ENCODE measurements around the gene PROCR. TPM values are rescaled to one million over a fixed set of nuclear protein-coding genes. Genes with fewer than 3 reads are reported as not detected.
"Not testable (repeated sequence)": the region's sequence is repeated elsewhere in the genome, so short reads cannot be mapped to it uniquely, and the experiment has no call there.

Gene PROCR
- total RNA-seq, 1 donor from 2014 or later, result 169 TPM

- peak in 1 of 2 donors; percentile 83 for DNase-seq (ENCODE audit: low read depth in 2 of 2)
These were observed 6.4 kb upstream of the PROCR start for GRCh38 chr20:35165221-35166185.

DNA sequence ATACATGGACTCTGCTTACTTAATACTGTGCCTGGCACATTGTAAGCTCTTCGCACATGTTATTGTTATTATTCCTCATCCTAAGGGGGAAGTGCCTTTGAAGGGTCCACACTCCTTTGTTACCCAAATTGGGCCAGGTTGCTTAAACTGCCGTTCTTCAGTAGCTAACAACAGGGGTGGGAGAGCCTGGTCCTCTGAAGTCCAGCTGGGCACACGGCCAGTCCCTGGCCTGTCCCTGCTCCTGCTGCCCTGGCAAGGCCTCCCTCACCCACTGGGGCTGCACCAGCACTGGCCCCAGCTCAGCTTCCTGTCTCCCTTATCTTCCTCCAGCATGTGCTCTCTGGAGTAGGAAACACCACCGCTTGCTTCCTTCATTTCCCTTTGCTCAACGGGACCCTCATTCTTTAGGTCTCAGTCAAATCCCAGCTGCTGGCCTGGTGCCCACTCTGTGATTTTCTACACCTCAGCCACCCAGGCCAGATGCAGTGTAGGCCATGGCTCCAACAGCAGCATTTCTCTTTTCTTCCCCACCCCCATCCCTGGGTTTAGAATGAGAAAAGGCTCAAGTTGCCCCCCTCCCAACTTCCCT is 5.5 kb upstream of the PROCR start:
- peak; percentile 91 to 96 for DNase-seq (ENCODE audit: low read depth in 2 of 2)

- DNase-seq (ENCODE audit: low read depth in 2 of 2), result no peak
These were observed 4.1 kb upstream of the PROCR start for GRCh38 chr20:35167787-35168186.

- DNase-seq (ENCODE audit: low read depth in 2 of 2), result not testable (repeated sequence)
These were observed 3.0 kb upstream of the PROCR start for GRCh38 chr20:35168701-35169409.

DNA sequence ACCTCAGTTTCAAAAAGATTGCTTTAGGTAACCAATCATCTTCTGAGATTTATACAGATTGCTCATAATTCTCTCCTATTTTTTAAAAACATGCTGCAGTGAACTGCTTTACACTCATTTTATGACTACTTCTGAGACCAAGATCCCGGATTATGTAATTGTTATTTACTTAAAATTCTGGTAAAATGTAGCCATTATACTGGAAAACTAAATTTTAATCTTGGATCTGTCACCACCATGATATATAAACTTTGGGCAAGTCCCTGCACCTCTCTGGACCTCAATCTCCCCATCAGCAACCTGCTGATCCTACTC is 477 bp upstream of the PROCR start:
- no peak for DNase-seq (ENCODE audit: low read depth in 2 of 2)

- DNase-seq (ENCODE audit: low read depth in 2 of 2), result no peak
These were observed 548 bp downstream of the PROCR start for GRCh38 chr20:35172434-35172806.

- DNase-seq (ENCODE audit: low read depth in 2 of 2), result peak in 1 of 2 donors; percentile 34
These were observed 1.8 kb downstream of the PROCR start for GRCh38 chr20:35173576-35174192.

GRCh38 chr20:35174458-35175216 is 2.8 kb downstream of the PROCR start:
- peak; percentile 47 to 67 for DNase-seq (ENCODE audit: low read depth in 2 of 2)

- no peak for DNase-seq (ENCODE audit: low read depth in 2 of 2)
These were observed 4.3 kb downstream of the PROCR start for GRCh38 chr20:35176132-35176531.

- DNase-seq (ENCODE audit: low read depth in 2 of 2), result no peak
These were observed 7.7 kb downstream of the PROCR start for GRCh38 chr20:35179292-35180212.

GRCh38 chr20:35180266-35180665 is 8.4 kb downstream of the PROCR start:
- DNase-seq (ENCODE audit: low read depth in 2 of 2), result no peak

DNA sequence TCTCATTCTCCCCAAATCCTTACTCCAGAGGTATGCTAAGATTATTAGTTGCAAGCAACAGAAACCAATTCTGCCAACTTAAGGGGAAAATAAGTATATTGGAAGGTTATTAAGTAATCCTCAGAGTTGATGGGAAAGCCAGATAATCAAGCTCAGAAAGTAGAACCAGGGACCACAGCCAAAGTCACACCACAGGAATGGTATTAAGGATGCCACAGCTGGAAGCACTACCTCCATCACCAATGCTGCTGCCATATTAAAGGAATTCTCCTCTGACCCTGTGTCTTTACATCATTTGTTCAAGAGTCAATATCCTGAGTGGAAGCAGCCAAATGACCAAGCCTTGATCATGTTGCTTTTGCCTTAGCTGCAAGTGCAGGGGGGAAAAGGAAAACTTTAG is 9.9 kb downstream of the PROCR start:
- DNase-seq (ENCODE audit: low read depth in 2 of 2), result no peak

- not testable (repeated sequence) for DNase-seq (ENCODE audit: low read depth in 2 of 2)
These were observed 14.9 kb downstream of the PROCR start for GRCh38 chr20:35186691-35187289.

- DNase-seq (ENCODE audit: low read depth in 2 of 2), result no peak
These were observed 15.8 kb downstream of the PROCR start for GRCh38 chr20:35187584-35188190.

DNA sequence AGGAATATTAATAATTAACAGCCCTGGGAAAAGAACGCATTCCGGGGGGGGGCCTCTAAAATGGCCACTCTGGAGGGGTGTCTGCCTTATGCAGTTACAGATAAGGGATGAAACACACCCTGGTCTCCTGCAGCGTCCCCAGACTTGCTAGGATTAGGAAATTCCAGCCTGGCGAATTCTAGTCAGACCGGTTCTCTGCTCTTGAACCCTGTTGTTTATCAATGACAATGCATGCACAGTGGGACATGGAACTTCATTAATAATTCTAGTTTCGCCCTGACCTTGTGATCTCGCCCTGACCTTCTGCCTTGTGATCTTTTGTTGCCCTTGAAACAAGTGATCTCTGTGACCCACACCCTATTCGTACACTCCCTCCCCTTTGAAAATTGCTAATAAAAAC is 17.4 kb downstream of the PROCR start:
- DNase-seq (ENCODE audit: low read depth in 2 of 2), result not testable (repeated sequence)

DNA sequence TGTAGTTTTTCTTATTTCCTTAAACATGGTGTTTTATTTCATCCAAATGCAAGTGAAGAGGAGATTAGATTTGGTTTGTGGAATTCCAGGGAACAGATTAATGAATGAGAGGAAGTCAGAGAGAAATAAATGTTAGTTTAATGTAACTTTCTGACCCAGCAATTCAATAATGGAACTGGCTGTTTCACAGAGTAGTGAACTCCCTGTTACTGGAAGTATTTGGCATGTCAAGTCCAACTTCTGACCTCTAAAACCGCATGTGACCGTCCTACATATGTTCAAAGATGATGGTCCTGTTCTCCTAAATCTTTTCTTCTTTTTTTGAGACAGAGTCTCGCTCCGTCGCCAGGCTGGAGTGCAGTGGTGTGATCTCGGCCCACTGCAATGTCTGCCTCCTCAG is 18.7 kb downstream of the PROCR start:
- DNase-seq (ENCODE audit: low read depth in 2 of 2), result peak in 1 of 2 donors; percentile 34

- DNase-seq (ENCODE audit: low read depth in 2 of 2), result no peak
These were observed 19.7 kb downstream of the PROCR start for GRCh38 chr20:35191419-35192117.

DNA sequence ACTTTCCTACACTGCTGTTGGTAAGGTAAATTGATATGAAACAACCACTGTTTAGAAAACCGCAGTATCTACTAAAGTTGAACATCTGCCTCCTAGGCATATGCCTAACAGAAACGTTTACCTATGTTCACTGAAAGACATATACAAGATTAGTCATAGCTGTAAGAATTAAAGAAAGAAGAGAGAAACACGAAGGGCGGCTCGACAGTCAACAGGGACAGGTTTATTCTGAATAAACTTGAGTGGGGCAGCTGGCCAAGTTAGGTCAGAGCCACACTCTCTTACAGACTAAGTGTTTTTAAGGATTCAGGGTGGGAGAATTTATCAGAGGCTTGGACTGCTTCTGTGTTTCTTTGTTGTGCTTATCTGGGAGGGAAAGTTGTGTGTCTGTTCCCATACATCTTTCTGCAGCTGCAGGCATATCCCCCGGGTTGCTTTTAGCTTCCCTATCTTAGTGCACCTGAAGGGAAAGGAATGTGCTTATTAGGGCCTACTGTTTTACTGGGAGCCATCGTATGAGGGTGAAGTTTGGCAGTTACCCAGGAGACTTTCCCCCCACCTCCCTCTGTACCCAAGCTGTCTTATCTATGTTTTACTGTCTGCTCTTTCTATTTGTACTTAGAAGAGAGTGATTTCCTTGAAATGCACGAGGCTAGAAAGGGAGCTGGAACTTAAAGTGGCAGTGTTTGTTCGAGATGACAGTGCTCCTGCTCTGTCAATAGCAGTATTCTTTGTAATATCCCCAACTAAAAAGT is 20.4 kb downstream of the PROCR start:
- DNase-seq (ENCODE audit: low read depth in 2 of 2), result no peak
